Measurements from ENCODE around the gene KIAA0753. TPM values are rescaled to one million over a fixed set of nuclear protein-coding genes. Genes with fewer than 3 reads are reported as not detected.
"Not testable (repeated sequence)": the region's sequence is repeated elsewhere in the genome, so short reads cannot be mapped to it uniquely, and the experiment has no call there.

The KIAA0753 gene
- total RNA-seq, 1 donor from 2014 or later, result 24.0 TPM

DNA sequence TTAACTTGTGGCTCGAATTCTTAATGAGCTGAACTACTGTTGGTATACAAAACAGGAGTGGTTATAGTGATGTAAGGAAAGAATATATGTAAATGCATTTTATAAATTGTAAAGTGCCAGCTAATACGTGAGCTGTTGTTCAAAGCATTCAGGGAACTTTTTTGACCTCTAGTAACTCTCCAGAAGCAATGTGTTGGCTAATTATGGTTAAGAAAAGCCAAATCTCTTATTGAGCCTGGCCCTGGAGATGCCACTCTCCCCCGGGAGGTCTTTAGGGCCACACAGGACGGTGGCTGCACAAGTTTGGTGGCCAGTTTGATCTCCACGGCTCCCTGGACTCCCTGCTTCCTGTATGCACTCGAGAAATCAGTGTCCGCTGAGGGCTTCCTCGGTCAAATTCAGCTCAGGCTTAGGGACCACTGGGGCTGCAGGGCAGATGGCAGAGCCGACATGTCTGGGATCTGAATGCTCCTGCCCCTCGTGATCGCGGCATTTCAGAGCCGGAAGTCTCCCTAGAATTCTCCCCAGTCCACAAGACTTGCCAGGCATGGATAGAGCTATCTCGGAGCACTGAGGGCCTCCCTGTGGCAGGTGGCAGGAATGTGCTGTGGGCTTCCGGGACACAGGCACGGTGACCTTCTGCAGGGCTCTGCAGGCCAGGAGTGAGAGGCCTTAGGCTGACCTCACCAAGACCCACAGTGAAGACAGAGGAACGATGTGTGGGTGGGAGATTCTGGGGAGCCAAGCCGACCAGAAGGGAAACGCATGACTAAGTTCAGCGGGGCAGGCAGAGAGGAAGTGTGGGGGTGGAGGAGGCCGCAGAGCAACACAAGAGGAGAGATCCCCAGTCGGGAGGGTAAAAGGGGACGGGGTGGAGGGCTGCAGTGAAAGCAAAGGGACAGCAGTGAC is 65.6 kb downstream of the KIAA0753 start:
- no peak for DNase-seq (ENCODE audit: extremely low spot score, unreplicated experiment)
- peaks cover 13% of the 10 kb centered on the region for H3K4me1 Mint-ChIP-seq (ENCODE audit: unreplicated experiment)
- no peaks in the 10 kb centered on the region for H3K9me3 Mint-ChIP-seq (ENCODE audit: unreplicated experiment)
- no peak overlapping the region for H3K27ac Mint-ChIP-seq (ENCODE audit: unreplicated experiment)
- no peak overlapping the region for H3K4me3 Mint-ChIP-seq (ENCODE audit: unreplicated experiment)
- H3K27me3 Mint-ChIP-seq (ENCODE audit: unreplicated experiment), result no peaks in the 10 kb centered on the region
- TF ChIP-seq, protein P1, sequence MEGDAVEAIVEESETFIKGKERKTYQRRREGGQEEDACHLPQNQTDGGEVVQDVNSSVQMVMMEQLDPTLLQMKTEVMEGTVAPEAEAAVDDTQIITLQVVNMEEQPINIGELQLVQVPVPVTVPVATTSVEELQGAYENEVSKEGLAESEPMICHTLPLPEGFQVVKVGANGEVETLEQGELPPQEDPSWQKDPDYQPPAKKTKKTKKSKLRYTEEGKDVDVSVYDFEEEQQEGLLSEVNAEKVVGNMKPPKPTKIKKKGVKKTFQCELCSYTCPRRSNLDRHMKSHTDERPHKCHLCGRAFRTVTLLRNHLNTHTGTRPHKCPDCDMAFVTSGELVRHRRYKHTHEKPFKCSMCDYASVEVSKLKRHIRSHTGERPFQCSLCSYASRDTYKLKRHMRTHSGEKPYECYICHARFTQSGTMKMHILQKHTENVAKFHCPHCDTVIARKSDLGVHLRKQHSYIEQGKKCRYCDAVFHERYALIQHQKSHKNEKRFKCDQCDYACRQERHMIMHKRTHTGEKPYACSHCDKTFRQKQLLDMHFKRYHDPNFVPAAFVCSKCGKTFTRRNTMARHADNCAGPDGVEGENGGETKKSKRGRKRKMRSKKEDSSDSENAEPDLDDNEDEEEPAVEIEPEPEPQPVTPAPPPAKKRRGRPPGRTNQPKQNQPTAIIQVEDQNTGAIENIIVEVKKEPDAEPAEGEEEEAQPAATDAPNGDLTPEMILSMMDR (IDR thresholded peaks at IDR 0.05), result no peak
- H3K36me3 Mint-ChIP-seq (ENCODE audit: unreplicated experiment), result peaks cover 23% of the 10 kb centered on the region

DNA sequence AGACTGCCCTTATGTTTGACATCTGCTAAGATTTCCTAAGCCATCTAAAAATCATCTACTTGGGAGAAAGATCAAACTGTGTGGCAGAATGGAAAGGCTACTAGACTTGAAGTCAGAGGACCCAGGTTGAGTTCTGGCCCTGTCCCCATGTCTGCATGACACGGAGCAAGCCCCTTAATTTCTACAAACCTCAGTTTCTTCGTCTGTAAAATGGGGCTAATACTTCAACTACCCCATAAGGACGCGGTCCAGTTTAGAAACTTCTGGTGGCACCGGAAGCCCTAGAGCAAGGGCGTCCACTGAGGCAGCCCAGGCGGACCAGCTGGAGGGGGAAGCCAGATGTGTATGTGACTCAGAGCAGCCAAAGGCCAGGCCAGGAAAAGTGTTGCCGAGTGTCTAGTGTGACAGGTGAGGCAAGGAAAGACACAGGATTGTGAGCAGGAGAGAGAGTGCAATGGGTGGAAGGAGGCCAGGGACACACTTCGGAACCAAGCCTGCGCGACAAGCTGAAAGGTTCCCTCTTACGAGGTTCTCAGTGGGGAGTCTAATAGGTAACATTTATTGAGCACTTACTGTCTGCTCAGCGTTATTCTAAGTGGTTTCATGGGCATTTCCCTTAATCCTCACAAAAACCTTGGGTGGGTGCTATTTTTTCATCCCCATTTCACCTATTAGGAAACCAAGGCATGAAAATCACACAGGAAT is 66.4 kb downstream of the KIAA0753 start:
- no peaks in the 10 kb centered on the region for H3K27me3 Mint-ChIP-seq (ENCODE audit: unreplicated experiment)
- H3K36me3 Mint-ChIP-seq (ENCODE audit: unreplicated experiment), result peaks cover 21% of the 10 kb centered on the region
- peaks cover 13% of the 10 kb centered on the region for H3K4me1 Mint-ChIP-seq (ENCODE audit: unreplicated experiment)

DNA sequence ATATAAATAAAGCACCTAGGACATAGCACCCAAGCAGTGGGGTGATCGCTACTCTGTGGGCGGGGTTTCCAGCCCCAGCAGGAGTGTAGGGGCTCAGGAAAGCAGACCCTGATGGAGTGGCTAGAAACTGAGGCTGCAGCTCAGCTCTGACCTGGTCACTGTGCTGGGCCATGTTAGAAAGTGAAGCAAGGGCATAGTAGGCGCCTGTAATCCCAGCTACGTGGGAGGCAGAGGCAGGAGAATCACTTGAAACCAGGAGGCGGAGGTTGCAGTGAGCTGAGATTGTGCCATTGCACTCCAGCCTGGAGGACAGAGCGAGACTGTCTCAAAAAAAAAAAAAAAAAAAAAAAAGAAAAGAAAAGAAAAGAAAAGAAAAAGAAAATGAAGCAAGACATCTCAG is 67.0 kb downstream of the KIAA0753 start:
- not testable (repeated sequence) for H3K4me1 Mint-ChIP-seq (ENCODE audit: unreplicated experiment); H3K27ac Mint-ChIP-seq (ENCODE audit: unreplicated experiment); H3K27me3 Mint-ChIP-seq (ENCODE audit: unreplicated experiment); H3K4me3 Mint-ChIP-seq (ENCODE audit: unreplicated experiment); H3K9me3 Mint-ChIP-seq (ENCODE audit: unreplicated experiment)
- peak; percentile 40 for DNase-seq (ENCODE audit: extremely low spot score, unreplicated experiment)
- H3K36me3 Mint-ChIP-seq (ENCODE audit: unreplicated experiment), result peaks cover 16% of the 10 kb centered on the region

More for the DNA sequence above, 66.4 kb downstream of the KIAA0753 start:
- H3K27ac Mint-ChIP-seq (ENCODE audit: unreplicated experiment), result no peak overlapping the region
- peak; percentile 57 for DNase-seq (ENCODE audit: extremely low spot score, unreplicated experiment)
- no peaks in the 10 kb centered on the region for H3K9me3 Mint-ChIP-seq (ENCODE audit: unreplicated experiment)
- TF ChIP-seq, protein P1 (IDR thresholded peaks at IDR 0.05), result no peak
- no peak overlapping the region for H3K4me3 Mint-ChIP-seq (ENCODE audit: unreplicated experiment)

DNA sequence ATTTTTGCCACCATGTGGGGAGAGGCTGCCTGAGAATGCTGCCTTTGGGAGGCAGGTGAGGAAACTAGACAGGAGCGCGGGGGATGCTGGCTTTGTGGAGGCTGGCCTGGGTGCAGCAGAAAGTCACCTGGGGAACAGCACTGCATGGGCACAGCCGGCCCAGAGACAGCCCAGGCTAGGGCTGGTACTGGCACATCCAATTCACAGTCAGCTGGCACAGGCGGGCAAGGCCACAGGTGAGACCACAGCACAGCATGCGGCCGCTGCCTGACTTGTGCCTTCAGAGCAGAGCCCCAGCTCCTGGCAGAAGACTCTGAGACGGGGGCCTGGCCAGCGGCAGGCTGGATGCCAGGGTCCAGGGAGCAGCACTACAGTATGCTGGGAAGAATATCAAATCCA is 67.5 kb downstream of the KIAA0753 start:
- peaks cover 10% of the 10 kb centered on the region for H3K4me1 Mint-ChIP-seq (ENCODE audit: unreplicated experiment)
- TF ChIP-seq, protein P1 (IDR thresholded peaks at IDR 0.05), result no peak
- H3K36me3 Mint-ChIP-seq (ENCODE audit: unreplicated experiment), result peaks cover 13% of the 10 kb centered on the region
- peak; percentile 81 for DNase-seq (ENCODE audit: extremely low spot score, unreplicated experiment)
- H3K9me3 Mint-ChIP-seq (ENCODE audit: unreplicated experiment), result no peaks in the 10 kb centered on the region
- no peak overlapping the region for H3K4me3 Mint-ChIP-seq (ENCODE audit: unreplicated experiment)
- H3K27me3 Mint-ChIP-seq (ENCODE audit: unreplicated experiment), result no peaks in the 10 kb centered on the region
- no peak overlapping the region for H3K27ac Mint-ChIP-seq (ENCODE audit: unreplicated experiment)

DNA sequence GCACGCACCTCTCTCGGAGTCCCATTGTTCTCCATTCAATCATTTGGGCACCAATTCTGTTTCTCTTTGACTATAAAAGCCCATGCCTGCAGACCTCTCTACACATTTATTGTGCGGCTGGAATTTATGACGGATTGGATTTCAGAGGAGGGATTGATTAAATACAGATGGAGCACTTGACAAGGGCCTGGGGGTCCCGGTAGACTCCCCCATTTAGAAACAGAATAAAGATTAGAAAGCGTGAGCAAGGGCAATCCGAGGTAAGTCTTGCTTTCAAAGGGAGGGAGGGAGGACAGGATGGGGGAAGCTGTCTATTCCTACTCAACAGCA is 69.1 kb downstream of the KIAA0753 start:
- TF ChIP-seq, protein P1 (IDR thresholded peaks at IDR 0.05), result no peak
- H3K27ac Mint-ChIP-seq (ENCODE audit: unreplicated experiment), result no peak overlapping the region
- no peaks in the 10 kb centered on the region for H3K9me3 Mint-ChIP-seq (ENCODE audit: unreplicated experiment)
- H3K4me3 Mint-ChIP-seq (ENCODE audit: unreplicated experiment), result no peak overlapping the region
- peaks cover 4% of the 10 kb centered on the region for H3K36me3 Mint-ChIP-seq (ENCODE audit: unreplicated experiment)
- no peak for DNase-seq (ENCODE audit: extremely low spot score, unreplicated experiment)
- peaks cover 10% of the 10 kb centered on the region for H3K4me1 Mint-ChIP-seq (ENCODE audit: unreplicated experiment)
- H3K27me3 Mint-ChIP-seq (ENCODE audit: unreplicated experiment), result no peaks in the 10 kb centered on the region
